ENCODE data around the gene C18orf32.
"Not testable (repeated sequence)": the region's sequence is repeated elsewhere in the genome, so short reads cannot be mapped to it uniquely, and the experiment has no call there.

DNA sequence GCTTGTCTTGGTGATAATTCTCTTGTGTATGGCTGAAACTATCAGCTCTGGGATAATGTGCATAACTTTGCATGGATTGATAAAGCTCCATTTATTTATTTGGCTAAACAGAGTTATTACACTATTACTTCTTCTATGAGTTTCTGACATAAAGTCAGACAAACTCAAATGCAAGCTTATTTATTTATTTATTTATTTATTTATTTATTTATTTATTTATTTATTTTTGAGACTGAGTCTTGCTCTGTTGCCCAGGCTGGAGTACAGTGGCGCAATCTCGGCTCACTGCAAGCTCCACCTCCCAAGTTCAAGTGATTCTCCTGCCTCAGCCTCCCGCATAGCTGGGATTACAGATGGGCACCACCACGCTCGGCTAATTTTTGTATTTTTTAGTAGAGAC lies 28.0 kb upstream of the C18orf32 start:
- TF ChIP-seq EP300 (IDR thresholded peaks at IDR 0.05; ENCODE audit: low read depth), result not testable (repeated sequence)
- TF ChIP-seq, protein P1, sequence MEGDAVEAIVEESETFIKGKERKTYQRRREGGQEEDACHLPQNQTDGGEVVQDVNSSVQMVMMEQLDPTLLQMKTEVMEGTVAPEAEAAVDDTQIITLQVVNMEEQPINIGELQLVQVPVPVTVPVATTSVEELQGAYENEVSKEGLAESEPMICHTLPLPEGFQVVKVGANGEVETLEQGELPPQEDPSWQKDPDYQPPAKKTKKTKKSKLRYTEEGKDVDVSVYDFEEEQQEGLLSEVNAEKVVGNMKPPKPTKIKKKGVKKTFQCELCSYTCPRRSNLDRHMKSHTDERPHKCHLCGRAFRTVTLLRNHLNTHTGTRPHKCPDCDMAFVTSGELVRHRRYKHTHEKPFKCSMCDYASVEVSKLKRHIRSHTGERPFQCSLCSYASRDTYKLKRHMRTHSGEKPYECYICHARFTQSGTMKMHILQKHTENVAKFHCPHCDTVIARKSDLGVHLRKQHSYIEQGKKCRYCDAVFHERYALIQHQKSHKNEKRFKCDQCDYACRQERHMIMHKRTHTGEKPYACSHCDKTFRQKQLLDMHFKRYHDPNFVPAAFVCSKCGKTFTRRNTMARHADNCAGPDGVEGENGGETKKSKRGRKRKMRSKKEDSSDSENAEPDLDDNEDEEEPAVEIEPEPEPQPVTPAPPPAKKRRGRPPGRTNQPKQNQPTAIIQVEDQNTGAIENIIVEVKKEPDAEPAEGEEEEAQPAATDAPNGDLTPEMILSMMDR (IDR thresholded peaks at IDR 0.05), result not testable (repeated sequence)

All from transverse colon (tissue), 3 donors.